Subcutaneous abdominal adipose tissue (tissue), 5 donors: ENCODE results near the gene DGUOK.
"Not testable (repeated sequence)": the region's sequence is repeated elsewhere in the genome, so short reads cannot be mapped to it uniquely, and the experiment has no call there.

Experiments used
- H3K27ac ChIP-seq: one replicate; pipeline ENCODE4 v1.7.0; 2013; ENCODE audit warnings: low read depth, mild to moderate bottlenecking, inconsistent platforms, low read length, moderate library complexity
- H3K27me3 ChIP-seq, 5 donors: one replicate each; pipeline ENCODE4 v1.7.0; 2013; ENCODE audit warnings: low read length in 5 of 5, inconsistent platforms in 1 of 5; ENCODE audit not compliant: control insufficient read depth in 5 of 5, insufficient read depth in 4 of 5
- H3K36me3 ChIP-seq, 5 donors: one replicate each; pipeline ENCODE4 v1.7.0; 2013; ENCODE audit warnings: low read length in 5 of 5; ENCODE audit not compliant: control insufficient read depth in 5 of 5, insufficient read depth in 5 of 5
- H3K4me1 ChIP-seq, 5 donors: one replicate each; pipeline ENCODE4 v1.7.0; 2013; ENCODE audit warnings: low read length in 5 of 5, mild to moderate bottlenecking in 3 of 5, moderate library complexity in 1 of 5; ENCODE audit not compliant: control insufficient read depth in 5 of 5, insufficient read depth in 5 of 5
- H3K4me3 ChIP-seq, 5 donors: one replicate each; pipeline ENCODE4 v1.7.0; 2013; ENCODE audit warnings: low read length in 5 of 5, low read depth in 1 of 5
- H3K9ac ChIP-seq, 5 donors: one replicate each; pipeline ENCODE4 v1.7.0; 2013; ENCODE audit warnings: low read length in 5 of 5, mild to moderate bottlenecking in 4 of 5, moderate library complexity in 3 of 5
- H3K9me3 ChIP-seq, 5 donors: one replicate each; pipeline ENCODE4 v1.7.0; 2013; ENCODE audit warnings: low read length in 5 of 5; ENCODE audit not compliant: control insufficient read depth in 5 of 5
- donor health status: healthy.
- donor health status: healthy.
- donor health status: healthy.
- donor health status: healthy.
- donor health status: healthy.

The DGUOK gene

DNA sequence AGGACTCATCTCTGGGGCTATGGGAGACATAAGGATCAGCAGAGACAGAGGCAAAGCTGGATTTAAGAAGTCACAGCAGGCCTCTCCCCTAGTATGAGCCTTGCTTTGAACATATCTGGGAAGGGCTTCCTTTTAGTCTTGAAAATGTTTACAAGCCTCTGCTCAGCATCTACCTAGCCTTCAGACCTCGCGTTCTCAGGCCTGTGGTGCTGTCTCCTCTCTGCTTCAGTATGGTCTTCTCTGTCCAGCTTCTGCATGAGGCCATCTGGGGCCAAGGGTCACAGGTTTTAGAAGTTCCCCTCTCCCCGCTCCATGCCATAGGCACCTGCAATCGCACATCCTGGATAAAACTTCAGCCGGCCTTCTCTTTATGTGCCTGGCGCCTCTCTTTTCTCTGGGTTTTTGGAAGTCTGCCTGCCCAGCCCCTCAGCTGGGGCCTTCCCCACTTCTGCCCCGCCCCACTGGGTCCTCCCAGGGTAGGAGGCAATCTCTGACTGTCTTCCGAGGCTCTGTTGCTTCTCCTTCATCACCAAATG lies 26.8 kb upstream of the DGUOK start:
- Histone ChIP-seq H3K4me3 (no peak overlapping the region), H3K36me3 (no peaks in the 10 kb centered on the region), H3K9me3 (no peaks in the 10 kb centered on the region), H3K9ac (no peak overlapping the region), H3K4me1 (peaks cover 2 to 13% (median 4%) of the 10 kb centered on the region in 5 donors), H3K27ac (no peak overlapping the region), H3K27me3 (peaks cover 0 to 6% (median 4%) of the 10 kb centered on the region in 5 donors)

DNA sequence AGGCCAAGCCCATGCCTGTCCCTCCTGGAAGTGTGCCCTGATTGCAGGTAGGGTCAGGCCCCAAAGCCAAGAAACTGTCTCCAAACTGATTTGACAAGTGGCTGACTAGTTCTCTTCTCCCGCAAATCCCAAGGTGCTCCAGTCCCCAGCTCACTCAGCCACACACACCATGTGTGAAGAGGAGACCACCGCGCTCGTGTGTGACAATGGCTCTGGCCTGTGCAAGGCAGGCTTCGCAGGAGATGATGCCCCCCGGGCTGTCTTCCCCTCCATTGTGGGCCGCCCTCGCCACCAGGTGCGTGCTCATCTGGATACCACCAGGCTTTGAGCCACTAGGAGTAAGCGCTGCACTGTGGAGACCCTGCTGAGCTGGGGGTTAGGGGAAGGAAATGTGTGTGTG lies 25.5 kb upstream of the DGUOK start:
- Histone ChIP-seq H3K9me3 (no peaks in the 10 kb centered on the region), H3K4me1 (peaks cover 2 to 13% (median 4%) of the 10 kb centered on the region in 5 donors), H3K36me3 (no peaks in the 10 kb centered on the region), H3K9ac (no peak overlapping the region), H3K27ac (no peak overlapping the region), H3K4me3 (no peak overlapping the region), H3K27me3 (peaks cover 0 to 6% (median 4%) of the 10 kb centered on the region in 5 donors)

DNA sequence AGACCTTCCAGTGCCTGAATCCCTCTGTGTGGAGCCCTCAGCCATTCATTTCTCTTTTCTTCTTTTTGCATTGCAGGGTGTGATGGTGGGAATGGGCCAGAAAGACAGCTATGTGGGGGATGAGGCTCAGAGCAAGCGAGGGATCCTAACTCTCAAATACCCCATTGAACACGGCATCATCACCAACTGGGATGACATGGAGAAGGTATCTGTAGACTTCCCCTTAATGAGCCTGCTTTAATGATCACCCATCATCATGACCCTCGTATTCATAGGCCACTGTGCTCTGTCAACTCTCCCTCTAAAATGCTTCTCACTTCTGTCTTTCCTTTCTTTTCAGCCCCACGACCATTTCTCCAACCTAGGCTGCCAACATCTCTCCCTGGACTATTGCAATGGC lies 24.4 kb upstream of the DGUOK start:
- no peak overlapping the region for H3K27ac ChIP-seq
- H3K27me3 ChIP-seq = peaks cover 0 to 6% (median 4%) of the 10 kb centered on the region in 5 donors
- peaks cover 0 to 2% (median under 1%) of the 10 kb centered on the region in 5 donors for H3K4me1 ChIP-seq
- H3K36me3 ChIP-seq = no peaks in the 10 kb centered on the region
- H3K9ac ChIP-seq = no peak overlapping the region
- no peak overlapping the region for H3K4me3 ChIP-seq
- no peaks in the 10 kb centered on the region for H3K9me3 ChIP-seq

DNA sequence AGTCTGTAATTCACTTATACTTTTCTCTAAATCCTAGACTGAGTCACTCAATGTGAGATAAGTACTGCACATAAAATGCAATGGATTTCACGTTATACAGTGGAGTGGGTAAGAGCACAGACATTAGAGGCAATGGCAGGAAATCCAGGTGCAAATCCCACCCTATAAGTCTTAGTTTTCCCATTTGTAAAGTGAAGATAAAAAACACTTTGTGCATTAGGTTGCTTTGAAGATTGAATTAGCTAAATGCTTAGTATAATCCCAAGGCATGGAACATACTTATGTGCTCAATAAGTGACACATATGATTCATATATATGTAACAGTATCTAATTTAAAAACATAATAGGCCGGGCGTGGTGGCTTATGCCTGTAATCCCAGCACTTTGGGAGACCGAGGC lies 23.4 kb upstream of the DGUOK start:
- Histone ChIP-seq H3K27ac (no peak overlapping the region), H3K9me3 (no peaks in the 10 kb centered on the region), H3K4me3 (no peak overlapping the region), H3K4me1 (peaks cover 0 to 2% (median 0%) of the 10 kb centered on the region in 5 donors), H3K36me3 (no peaks in the 10 kb centered on the region), H3K9ac (no peak overlapping the region), H3K27me3 (peaks cover 0 to 6% (median 4%) of the 10 kb centered on the region in 5 donors)

DNA sequence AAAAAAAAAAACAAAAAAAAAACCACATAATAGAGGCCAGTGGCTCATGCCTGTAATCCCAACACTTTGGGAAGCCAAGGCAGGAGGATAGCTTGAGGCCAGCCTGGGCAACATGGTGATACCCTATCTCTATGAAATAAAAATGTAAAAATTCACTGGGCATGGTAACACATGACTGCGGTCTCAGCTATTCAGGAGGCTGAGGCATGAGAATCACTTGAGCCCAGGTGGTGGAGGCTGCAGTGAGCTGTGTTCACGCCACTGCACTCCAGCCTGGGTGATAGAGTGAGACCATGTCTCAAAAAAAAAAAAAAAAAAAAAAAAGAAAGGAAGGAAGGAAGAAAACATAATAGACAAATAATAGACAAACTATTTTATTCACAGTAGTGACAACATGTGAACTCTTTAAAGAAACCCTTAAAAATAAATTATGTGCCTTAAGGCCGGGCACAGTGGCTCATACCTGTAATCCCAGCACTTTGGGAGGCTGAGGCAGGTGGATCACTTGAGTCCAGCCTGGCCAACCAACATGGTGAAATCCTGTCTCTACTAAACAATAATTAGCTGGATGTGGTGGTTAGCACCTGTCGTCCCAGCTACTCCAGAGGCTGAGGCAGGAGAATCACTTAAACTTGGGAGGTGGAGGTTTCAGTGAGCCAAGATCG lies 22.6 kb upstream of the DGUOK start:
- not testable (repeated sequence) for H3K27me3 ChIP-seq, H3K4me1 ChIP-seq, H3K9ac ChIP-seq, H3K27ac ChIP-seq, H3K9me3 ChIP-seq, H3K36me3 ChIP-seq, H3K4me3 ChIP-seq

DNA sequence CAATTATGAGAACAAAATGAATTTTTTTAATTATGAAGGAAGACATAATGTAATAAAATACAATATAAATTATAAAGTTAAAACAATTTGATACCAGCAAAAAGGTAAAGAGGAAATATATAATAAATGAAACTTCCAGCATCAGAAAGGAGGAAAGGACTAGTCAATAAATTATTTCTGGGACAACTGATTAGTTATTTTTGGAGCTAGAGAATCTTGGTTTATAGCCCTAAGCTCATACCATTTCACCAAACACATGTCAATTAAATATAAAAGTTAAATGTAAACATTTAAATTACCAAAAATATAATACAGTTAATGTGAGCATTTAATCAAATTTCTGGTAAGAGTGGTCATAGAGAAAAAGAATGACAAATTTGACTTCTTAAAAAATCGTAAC lies 21.7 kb upstream of the DGUOK start:
- no peaks in the 10 kb centered on the region for H3K36me3 ChIP-seq
- no peak overlapping the region for H3K9ac ChIP-seq
- no peak overlapping the region for H3K27ac ChIP-seq
- no peaks in the 10 kb centered on the region for H3K9me3 ChIP-seq
- H3K4me3 ChIP-seq = no peak overlapping the region
- H3K4me1 ChIP-seq = peaks cover 0 to 2% (median 0%) of the 10 kb centered on the region in 5 donors
- peaks cover 0 to 6% (median 4%) of the 10 kb centered on the region in 5 donors for H3K27me3 ChIP-seq

DNA sequence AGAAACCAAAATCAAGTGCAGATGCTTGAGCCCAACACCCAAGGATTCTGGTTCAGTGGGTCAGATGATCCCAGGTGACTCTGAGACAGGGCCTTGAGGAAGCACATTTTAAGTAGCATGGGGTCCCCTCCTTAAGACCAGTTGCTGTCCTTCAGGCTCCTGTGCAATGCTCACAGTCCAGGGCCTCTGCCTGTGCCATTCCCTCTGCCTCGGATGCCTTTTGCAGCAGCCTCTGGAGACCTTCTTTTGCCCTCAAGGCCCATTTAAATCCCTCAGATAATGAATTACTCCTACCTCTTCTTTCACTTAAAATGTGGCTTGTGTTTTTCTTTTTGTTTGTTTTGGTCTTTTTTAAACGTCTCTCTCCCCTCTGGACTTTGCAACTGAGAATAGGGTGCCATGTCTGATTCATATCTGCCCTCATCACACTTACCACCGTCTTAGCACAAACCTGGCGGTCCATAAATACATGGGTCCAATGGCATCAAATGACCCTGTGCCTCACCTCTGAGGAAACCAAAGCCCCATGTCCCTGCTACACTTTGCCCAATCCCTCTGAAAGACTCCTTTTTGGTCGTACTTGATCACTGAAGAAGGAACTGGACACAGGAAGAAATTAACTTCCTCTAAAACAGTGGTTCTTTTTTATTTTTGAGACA lies 19.7 kb upstream of the DGUOK start:
- Histone ChIP-seq H3K9me3 (no peaks in the 10 kb centered on the region), H3K4me1 (peaks cover 0 to 2% (median 0%) of the 10 kb centered on the region in 5 donors), H3K4me3 (no peak overlapping the region), H3K36me3 (no peaks in the 10 kb centered on the region), H3K9ac (no peak overlapping the region), H3K27ac (no peak overlapping the region), H3K27me3 (peaks cover 0 to 6% (median 4%) of the 10 kb centered on the region in 5 donors)

DNA sequence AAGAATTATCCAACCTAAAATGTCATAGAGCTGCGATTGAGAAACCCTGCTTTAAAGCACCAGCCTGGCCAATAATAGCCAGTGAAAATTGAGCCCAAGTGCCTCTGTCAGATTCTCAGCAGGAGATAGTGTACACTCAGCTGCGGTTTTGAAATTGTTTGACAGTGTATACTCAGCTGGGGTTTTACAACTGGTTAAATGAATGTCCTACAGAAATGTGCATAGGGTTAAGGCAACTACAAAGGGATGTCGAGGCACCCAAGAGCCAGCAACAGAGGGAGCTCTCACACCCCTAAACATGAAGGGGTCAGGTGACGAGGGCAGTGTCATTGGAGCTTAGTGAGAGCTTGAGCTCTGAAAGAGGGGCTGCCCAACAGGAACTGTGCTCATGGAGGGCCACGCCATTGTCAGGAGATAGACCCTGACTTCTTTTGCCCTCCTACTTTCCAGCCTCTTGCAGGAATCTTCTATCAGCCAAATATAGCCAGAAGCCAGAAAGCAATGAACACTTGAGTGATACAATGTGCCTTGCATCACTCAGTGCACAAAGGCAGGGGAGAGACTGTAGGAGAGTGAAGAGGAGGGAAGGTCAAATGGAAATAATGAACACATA lies 18.7 kb upstream of the DGUOK start:
- Histone ChIP-seq H3K4me1 (peaks cover 0 to 2% (median 0%) of the 10 kb centered on the region in 5 donors), H3K36me3 (no peaks in the 10 kb centered on the region), H3K9me3 (no peaks in the 10 kb centered on the region), H3K27ac (no peak overlapping the region), H3K9ac (no peak overlapping the region), H3K4me3 (no peak overlapping the region), H3K27me3 (no peaks in the 10 kb centered on the region)

DNA sequence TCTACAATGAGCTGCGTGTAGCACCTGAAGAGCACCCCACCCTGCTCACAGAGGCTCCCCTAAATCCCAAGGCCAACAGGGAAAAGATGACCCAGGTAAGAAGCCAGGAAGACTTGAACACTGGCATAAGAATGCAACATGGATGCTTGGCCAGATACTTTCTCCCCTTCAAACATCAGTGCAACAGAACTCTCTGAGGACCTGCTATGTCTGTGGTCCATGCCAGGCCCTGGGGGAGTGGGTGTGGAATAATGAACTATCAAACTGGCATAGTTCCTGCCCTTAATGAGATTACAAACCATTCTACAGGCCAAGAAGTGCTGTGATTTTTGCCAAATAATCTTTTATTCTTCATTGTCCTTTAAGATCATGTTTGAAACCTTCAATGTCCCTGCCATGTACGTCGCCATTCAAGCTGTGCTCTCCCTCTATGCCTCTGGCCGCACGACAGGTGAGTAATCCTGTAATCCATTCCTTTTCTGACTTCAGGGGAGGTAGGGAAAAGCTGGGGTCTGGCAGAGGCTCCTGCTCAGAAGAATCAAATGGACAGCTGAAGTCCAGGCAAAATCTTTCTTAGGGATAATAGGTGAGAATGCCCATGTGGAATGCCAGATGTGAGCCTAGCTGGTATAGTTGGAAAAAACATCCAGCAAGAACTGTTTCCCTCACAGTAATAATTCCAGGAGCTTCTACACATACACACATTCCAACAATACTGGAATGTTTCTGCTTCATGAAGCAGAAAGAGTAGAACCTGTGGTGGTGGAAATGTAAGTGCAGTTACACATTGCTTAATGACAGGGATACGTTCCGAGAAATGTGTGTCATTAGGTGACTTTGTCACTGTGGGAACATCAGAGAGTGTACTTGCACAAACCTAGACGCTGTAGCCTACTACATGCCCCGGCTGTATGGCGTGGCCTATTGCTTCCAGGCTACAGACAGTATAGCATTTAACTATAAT lies 17.7 kb upstream of the DGUOK start:
- H3K9ac ChIP-seq = no peak overlapping the region
- H3K36me3 ChIP-seq = no peaks in the 10 kb centered on the region
- no peak overlapping the region for H3K27ac ChIP-seq
- H3K4me3 ChIP-seq = no peak overlapping the region
- H3K4me1 ChIP-seq = peaks cover 0 to 2% (median 0%) of the 10 kb centered on the region in 5 donors
- H3K9me3 ChIP-seq = no peaks in the 10 kb centered on the region
- H3K27me3 ChIP-seq = no peaks in the 10 kb centered on the region
